ENCODE data around the gene EPM2AIP1.

GRCh38 chr3:36944641-36945270, 48.2 kb downstream of the EPM2AIP1 start, which contains the start of gene TRANK1:
- TF ChIP-seq CTCF (conservative IDR thresholded peaks at IDR 0.05; ENCODE audit: low read depth, low read length) = no peak
- TF ChIP-seq EZH2 (IDR thresholded peaks at IDR 0.05; ENCODE audit: low read length, unreplicated experiment) = no peak
